Left renal cortex interstitium (tissue), 4 donors: ENCODE measurements around the gene SLC43A2. TPM values are rescaled to one million over a fixed set of nuclear protein-coding genes. Genes with fewer than 3 reads are reported as not detected.

Source experiments
- DNase-seq, 4 donors: peaks; one replicate each; pipeline ENCODE4 v3.0.0-alpha.2; 2013; ENCODE audit warnings: low read depth in 4 of 4, low spot score in 2 of 4, missing footprints in 1 of 4
- polyA plus RNA-seq, 4 donors: library from polyadenylated mRNA; unstranded; fragments of 120-200 nt; gene quantifications; one replicate each; pipeline ENCODE4 v1.2.1, GENCODE V29; 2013; ENCODE audit not compliant: insufficient read length in 4 of 4

SLC43A2 gene
- polyA plus RNA-seq, 4 donors, result 31.9 to 35.8 (median 33.5) TPM

DNA sequence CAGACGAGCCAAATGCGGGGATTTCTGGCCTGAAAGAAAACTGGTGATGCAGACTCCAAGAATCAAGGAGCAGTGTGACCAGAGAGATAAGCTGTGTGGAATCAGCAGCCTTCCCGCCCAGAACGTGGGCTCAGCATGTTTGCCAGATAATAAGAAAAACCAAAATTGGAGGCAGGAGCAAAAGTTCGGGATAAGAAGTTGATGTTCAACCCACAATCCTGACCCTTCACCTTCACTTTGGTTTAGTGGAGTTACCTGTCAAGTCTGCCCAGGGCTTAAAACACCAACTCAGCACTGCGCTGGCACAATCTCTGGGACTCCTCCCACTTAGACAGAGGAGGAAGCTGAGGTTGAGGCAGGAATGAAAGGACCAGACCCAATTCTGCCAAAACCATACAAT, 3.1 kb downstream of the SLC43A2 start:
- no peak for DNase-seq

DNA sequence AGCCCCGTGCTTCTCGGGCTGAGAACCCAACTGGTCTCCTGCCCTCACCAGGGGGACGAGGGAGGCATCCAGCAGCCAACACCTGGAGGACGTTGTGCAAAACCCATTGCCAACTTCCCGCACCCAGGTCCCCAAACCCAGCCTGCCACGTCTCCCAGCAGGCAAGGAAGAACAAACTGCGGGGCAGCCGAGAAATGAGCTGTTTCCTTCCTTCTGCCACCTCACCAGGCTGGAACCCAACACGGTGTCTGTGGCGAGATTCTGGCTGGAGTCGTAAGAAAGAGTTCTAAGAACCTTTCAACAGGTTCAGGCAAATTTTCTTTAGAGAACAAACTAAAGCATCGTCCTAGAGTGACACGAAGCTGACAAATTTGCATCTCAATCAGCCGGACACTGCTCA, 3.6 kb downstream of the SLC43A2 start:
- no peak for DNase-seq

DNA sequence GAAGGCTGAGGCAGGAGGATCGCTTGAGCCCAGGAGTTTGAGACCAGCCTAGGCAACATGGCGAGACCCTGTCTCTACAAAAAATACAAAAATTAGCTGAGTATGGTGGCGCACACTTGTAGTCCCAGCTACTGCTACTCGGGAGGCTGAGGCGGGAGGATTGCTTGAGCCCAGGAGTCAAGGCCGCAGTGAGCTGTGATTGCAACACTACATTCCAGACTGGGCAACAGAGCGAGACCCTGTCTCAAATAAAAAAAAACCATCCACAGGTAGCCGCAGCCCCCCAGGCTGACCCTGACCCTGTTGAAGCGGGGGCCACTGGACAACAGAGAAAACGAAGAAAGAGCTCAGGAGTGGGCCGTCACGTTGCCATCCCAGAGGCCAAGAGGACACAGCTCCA, 4.0 kb downstream of the SLC43A2 start:
- no peak for DNase-seq

DNA sequence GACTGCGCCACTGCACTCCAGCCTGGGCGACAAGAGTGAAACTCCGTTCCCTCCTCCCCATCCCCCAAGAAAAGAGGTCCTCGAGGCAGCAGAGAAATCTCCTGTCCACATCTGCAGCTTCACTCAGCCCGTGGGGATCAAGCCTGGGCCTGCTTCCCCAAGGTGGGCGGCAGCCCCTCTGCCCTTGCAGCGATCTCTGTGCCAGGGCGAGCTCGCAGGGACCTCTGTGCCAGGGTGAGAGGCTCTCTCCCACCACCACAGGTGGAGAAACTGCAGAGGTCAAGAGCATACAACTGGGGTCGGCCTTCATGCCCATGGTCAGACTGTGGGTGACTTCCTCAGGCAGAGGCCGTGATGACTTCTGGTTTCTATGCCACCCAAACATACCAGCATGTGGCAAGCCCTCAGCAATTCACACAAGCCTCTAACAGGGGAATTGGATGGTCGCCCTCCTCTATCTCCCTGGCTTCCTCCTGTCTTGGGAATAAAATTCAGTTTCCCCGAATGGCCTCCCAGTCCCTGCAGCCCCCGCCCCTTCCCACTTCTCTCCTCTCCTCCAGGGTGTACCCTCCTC, 5.5 kb downstream of the SLC43A2 start:
- DNase-seq, result no peak

- DNase-seq, result no peak
Measured at GRCh38 chr17:1621273-1621954, 7.2 kb downstream of the SLC43A2 start.

- no peak for DNase-seq
Measured at GRCh38 chr17:1620486-1620885, 8.1 kb downstream of the SLC43A2 start.

DNA sequence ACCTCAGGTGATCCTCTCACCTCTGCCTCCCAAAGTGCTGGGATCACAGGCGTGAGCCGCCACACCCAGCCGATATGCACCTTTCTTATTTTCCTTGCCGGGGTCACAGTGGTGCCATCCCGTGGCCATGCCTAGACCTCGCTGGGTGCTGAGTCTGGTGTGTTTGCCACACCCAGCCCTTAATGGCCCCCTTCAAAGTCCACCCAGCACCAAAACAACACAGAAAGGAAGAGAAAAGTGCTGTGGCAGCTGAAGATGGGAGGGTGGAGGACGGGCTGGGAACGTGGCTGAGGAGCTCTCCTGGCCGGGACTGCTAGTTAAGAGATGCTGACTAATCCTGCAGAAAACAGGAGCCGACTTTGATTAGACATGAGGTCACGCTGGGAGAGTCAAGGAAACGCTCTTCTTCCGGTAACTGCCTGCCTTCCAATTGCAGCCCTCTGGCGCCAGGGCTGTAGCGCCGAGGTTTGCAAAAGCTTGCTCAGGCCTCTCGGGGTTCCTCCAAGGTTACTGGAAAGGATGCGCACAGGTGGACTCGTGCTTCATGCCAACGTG, 10.9 kb downstream of the SLC43A2 start:
- DNase-seq, result no peak

- no peak for DNase-seq
Measured at GRCh38 chr17:1616101-1616500, 12.5 kb downstream of the SLC43A2 start.

- DNase-seq, result no peak
Measured at GRCh38 chr17:1612400-1612799, 16.2 kb downstream of the SLC43A2 start.

- no peak for DNase-seq
Measured at GRCh38 chr17:1611715-1612114, 16.9 kb downstream of the SLC43A2 start.

GRCh38 chr17:1608676-1609075, 20.0 kb downstream of the SLC43A2 start:
- DNase-seq, result no peak

GRCh38 chr17:1607971-1608320, 20.7 kb downstream of the SLC43A2 start:
- DNase-seq, result no peak

GRCh38 chr17:1606352-1606985, 22.2 kb downstream of the SLC43A2 start:
- DNase-seq, result no peak

GRCh38 chr17:1605681-1606351, 22.8 kb downstream of the SLC43A2 start:
- DNase-seq, result no peak

DNA sequence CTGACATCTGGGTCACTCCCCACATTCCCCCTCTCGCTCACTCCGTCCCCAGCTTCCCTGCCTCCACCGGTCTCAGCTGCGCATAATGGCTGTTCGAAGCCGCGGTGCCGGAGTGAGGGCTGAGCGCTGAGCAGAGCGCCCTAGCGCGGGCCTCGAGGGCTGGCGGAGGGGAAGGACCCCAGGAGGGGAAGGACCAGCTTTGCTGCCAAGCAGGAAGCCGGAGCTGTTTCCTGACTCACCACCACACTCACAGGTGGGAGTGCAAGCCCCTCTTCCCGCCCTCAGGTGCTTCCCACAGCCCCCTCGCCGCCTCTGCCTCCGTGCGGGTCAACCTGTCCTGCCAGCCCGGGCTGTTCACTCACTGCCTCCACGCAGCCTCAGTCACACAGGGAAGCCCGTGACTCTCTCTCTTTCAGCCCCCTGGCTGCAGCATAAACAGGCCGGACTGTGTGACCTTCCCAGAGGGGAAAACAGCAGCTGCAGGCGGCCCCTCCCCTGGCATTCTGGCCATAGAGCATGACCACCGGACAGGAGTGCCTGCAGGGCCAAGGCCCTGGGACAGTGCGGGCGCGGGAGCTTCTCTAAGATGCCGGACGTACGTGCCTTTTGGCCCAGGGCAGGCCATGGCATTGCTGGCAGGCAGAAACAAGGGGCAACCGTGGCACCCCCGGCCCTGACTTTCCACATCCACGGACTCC, 23.7 kb downstream of the SLC43A2 start:
- no peak for DNase-seq

DNA sequence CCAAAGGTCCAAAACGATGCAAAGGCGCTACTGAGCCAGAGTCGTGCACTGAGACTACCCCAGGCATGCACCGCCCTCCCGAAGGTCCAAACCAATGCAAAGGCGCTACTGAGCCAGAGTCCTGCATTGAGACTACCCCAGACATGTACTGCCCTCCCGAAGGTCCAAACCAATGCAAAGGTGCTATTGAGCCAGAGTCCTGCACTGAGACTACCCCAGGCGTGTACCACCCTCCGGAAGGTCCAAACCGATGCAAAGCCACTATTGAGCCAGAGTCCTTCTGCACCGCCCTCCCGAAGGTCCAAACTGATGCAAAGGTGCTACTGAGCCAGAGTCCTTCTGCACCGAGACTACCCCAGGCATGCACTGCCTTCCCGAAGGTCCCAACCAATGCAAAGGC, 27.1 kb downstream of the SLC43A2 start:
- DNase-seq, result no peak

GRCh38 chr17:1598399-1599095, 30.1 kb downstream of the SLC43A2 start:
- DNase-seq, result no peak

GRCh38 chr17:1597861-1598342, 30.7 kb downstream of the SLC43A2 start:
- no peak for DNase-seq

- no peak for DNase-seq
Measured at GRCh38 chr17:1593630-1593931, 35.1 kb downstream of the SLC43A2 start.
